NCI-H146 treated with DMSO at 0.1 percent for 48 hours (cell line): ENCODE data around the gene ZFHX3.
A peak's percentile ranks its signal among the peaks of the same experiment; 100 is the strongest.

Experiments
- DNase-seq: peaks from one replicate; lab custom pipeline; 2025; ENCODE audit not compliant: unreplicated experiment; lab: John Stamatoyannopoulos, UW

ZFHX3 gene

GRCh38 chr16:72857834-72858664 is 189.9 kb downstream of the ZFHX3 start:
- no peak for DNase-seq

GRCh38 chr16:72856797-72857196 is 191.1 kb downstream of the ZFHX3 start:
- DNase-seq = peak; percentile 11

GRCh38 chr16:72854267-72854959 is 193.5 kb downstream of the ZFHX3 start:
- no peak for DNase-seq

- DNase-seq = no peak
Measured at GRCh38 chr16:72853575-72854266, 194.2 kb downstream of the ZFHX3 start.

GRCh38 chr16:72852421-72852820 is 195.5 kb downstream of the ZFHX3 start:
- no peak for DNase-seq

GRCh38 chr16:72850853-72851252 is 197.1 kb downstream of the ZFHX3 start:
- no peak for DNase-seq

- no peak for DNase-seq
Measured at GRCh38 chr16:72850021-72850420, 197.9 kb downstream of the ZFHX3 start.

- DNase-seq = no peak
Measured at GRCh38 chr16:72848759-72849664, 198.9 kb downstream of the ZFHX3 start.

- no peak for DNase-seq
Measured at GRCh38 chr16:72848028-72848400, 199.9 kb downstream of the ZFHX3 start.

- no peak for DNase-seq
Measured at GRCh38 chr16:72847187-72848027, 200.5 kb downstream of the ZFHX3 start.

- DNase-seq = no peak
Measured at GRCh38 chr16:72846594-72846993, 201.3 kb downstream of the ZFHX3 start.

GRCh38 chr16:72845322-72846020 is 202.5 kb downstream of the ZFHX3 start:
- DNase-seq = no peak

GRCh38 chr16:72844225-72844920 is 203.6 kb downstream of the ZFHX3 start:
- no peak for DNase-seq

- DNase-seq = no peak
Measured at GRCh38 chr16:72841506-72841905, 206.4 kb downstream of the ZFHX3 start.

- DNase-seq = no peak
Measured at GRCh38 chr16:72840631-72841381, 207.1 kb downstream of the ZFHX3 start.

GRCh38 chr16:72838951-72839350 is 209.0 kb downstream of the ZFHX3 start:
- DNase-seq = no peak

GRCh38 chr16:72838586-72838910 is 209.4 kb downstream of the ZFHX3 start:
- DNase-seq = no peak
